Measurements from ENCODE around the gene MRPS7.
A peak's percentile ranks its signal among the peaks of the same experiment; 100 is the strongest.

The MRPS7 gene

DNA sequence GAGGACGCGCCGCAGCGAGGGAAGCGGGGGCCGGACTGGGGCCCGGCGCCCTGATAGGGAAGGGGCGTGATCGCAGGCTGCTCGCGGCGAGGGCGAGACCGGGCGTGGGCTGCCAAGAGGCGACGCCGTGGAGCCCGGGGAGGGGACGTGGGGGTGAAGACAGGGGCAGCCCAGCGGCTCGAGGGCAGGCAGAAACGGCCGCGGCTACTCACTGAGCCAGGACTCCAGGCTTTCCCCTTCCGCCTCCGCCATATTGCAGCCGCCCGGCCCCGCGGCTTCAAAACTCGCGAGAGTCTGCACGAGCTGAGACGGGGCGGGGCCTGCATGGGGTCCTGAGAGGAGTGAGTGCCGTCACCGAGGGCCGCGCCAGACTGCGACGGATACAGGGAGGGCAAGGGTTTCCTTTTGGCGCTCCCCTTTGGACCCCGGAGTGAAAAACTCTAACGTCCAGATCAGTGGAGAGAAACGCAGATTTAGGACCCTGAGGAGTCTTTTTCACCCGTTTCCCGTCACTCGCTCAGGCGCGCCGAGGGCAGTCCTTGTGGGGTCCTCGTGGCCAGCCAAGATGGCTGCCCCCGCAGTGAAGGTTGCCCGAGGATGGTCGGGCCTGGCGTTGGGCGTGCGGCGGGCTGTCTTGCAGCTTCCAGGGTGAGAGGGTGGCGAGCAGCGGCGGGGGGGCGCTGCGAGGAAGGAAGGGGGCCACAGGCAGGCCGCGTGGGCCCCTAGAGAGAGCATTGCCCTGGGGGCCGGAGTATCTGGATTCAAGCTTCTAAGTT, at the start of gene MRPS7, which contains the start of gene GGA3:
TSS of gene MRPS7 (plus strand) at position 544 of the 776 bp plus-strand sequence. CDS start at position 566, 22 bp downstream.
TSS of gene GGA3 (minus strand) at position 271 of the 776 bp plus-strand sequence. CDS start at position 252, 19 bp downstream.
- DNase-seq = peak; percentile 92

DNA sequence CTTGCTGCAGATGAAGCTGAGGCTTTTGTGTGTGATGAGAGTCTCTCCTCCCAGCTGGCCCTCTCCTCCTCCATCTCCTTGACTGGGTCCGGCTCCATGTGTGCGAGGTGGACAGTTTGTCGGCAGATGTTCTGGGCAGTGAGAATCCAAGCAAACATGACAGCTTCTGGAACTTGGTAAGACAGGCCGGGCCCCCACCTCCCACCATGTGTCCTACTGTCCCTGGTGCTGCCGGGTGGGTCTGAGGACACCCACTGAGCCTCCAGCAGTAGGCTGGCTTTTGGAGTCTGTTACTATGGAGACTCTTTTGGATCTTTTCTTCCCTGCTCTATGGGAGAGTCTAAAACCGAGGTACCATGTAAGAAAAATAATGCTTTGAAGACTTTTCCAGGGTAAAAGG, 43.5 kb upstream of the MRPS7 start:
- no peak for DNase-seq

DNA sequence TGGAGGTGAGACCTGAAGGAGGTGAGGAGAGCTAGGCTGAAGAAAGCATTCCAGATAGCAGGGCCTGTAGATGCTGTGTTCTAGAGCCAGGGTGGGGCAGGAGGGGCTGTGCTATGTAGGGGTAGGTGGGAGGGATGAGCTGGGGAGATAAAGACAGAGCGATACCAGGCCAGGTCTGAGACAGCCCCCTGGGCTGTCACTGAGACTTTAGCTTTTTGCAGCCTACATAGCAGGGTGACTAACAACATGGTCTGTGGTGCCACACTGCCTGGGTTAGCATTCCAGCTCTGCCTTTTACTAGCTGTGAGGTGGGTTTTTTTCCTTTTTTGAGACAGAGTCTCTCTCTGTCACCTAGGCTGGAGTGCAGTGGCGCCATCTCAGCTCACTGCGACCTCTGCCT, 41.9 kb upstream of the MRPS7 start:
- no peak for DNase-seq

DNA sequence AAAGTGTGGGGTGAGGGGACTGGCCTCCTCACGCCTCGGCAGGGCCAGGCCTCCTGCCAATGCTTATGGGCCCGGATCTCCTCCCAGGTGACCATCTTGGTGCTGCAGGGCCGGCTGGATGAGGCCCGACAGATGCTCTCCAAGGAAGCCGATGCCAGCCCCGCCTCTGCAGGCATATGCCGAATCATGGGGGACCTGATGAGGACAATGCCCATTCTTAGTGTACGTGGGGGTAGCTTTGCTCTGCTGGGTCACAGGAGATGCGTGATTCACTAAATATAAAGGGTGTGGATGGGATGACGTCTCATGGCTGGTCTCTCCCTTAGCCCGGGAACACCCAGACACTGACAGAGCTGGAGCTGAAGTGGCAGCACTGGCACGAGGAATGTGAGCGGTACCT, 36.7 kb upstream of the MRPS7 start:
- DNase-seq = no peak

DNA sequence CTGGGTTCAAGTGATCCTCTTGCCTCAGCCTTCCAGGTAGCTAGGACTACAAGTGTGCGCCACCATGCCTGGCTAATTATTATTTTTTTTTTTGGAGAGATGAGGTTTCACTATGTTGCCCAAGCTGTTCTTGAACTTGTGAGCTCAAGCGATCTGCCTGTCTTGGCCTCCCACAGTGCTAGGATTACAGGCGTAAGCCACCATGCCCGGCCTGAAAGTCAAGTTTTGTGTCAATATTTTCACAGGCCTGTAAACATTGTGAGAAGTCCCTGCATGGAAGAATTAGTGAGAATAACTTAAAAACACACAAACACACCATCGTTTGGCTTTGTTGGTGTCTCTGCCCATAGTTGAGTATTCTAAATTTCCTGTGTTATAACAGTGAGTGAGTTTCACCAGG, 34.0 kb upstream of the MRPS7 start:
- DNase-seq = no peak

GRCh38 chr17:75228305-75228704, 33.4 kb upstream of the MRPS7 start:
- DNase-seq = no peak

GRCh38 chr17:75228847-75229246, 32.8 kb upstream of the MRPS7 start:
- DNase-seq = no peak

DNA sequence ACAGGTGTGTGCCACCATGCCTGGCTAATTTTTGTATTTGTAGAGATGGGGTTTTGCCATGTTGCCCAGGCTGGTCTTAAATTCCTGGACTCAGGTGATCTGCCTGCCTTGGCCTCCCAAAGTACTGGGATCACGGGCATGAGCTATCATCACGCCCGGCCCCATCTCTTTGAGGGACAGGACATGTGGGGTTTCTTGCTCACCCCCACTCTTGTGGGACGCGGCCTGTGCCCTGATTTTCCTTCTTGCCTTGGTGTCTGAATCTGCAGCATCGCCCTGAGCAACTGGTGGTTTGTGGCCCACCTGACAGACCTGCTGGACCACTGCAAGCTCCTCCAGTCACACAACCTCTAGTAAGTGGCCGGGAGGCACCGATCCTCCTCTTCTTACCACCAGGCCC, 30.6 kb upstream of the MRPS7 start:
- no peak for DNase-seq

DNA sequence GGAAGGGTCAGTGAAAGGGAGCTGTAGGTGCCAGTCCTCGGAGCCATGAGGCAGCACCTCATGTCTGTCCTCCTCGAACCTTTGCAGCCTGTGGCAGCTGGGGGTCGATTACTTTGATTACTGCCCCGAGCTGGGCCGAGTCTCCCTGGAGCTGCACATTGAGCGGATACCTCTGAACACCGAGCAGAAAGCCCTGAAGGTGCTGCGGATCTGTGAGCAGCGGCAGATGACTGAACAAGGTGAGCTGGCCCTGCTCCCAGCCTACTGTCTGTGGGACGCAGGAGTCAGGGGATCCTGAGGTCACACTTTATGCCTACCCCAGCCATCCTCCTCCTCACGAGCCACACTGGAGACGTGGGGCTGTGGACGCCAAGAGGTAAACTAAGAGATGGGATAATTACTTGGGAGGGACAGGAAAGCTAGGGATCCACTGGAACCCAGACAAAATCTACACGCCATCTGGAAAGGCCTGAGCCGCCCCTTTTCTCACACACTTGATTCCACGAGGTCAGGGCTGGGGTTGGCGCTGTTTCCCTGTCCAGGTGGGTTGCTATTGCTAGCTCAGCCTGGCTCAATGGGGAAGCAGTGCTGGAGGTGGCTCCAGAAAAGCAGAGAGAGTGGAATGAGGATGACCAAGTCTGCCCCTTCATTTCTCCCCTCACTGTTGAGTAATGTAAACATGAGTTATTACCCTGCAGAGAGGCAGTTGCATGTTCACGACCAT, 29.8 kb upstream of the MRPS7 start:
- no peak for DNase-seq

GRCh38 chr17:75232786-75233185, 28.9 kb upstream of the MRPS7 start:
- no peak for DNase-seq

GRCh38 chr17:75237100-75238014, 24.3 kb upstream of the MRPS7 start:
- no peak for DNase-seq

DNA sequence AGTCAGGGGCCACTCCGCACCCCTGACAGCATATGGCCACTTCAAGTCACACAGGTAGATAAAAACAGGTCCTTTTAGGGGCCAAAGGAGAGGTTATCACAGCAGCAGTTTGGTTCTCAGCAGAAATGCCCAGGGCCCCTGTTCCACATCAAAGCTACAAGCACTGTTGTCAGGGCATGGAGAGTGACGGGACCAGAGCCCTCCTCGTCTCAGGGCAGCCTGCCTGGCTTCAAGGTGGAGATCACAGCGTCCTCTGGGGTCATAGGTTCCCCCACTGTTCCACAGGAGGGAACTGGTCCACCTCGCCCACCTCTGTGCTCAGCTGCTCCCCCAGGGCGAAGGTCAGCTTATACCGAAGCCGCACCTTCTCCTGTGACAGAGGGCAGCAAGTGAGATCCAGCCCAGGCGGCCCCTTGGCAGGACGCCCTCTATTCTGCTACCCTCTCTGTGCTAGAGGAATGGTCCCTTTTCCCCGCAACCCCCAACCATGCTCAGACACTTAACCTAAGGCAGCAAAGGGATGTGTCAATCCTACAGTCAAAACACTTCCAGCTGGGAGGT, 23.6 kb upstream of the MRPS7 start:
- no peak for DNase-seq

DNA sequence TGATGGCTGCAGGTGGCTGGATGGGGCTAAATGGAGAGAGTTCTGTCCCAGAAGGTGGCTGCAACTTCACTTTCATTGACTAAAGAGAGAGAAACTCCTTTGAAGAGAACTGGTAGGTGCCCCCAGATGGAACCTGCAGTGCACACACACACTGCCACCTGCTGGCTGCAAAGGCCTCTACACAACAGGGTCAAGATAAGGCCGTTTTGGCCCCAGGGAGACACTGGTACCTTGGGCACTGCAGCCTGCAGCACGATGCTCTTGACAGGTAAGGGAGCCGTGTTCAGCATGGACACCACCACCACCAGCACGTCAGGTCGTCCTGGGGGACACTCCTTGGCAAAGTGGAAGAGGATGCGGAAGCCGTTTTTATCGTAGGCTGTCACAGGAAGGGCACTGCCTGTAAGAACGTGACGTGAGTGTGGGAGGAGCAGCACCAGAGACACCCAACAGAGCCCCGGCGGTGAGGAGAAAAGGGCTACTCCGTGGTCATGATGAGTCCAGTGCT, 22.9 kb upstream of the MRPS7 start:
- DNase-seq = peak; percentile 11

DNA sequence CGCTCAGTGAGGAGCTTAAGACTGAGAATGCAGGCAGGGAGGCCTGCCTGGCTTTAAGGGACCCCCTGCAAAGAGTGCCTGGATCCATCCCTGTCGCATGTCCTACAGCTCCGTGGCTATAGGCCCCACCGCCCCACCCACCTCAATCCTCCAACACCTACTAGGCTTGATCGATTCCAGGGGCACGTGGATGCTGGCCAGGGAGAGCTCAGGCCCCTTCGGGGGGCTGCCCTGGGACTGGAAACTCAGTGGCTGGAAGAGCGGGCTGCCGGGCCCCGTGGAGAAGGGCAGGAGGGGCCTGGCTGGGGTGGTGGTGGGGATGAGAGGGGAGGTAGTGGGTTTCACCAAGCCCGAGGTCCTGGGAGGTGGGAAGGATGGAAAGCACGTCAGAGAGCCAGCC, 22.5 kb upstream of the MRPS7 start:
- DNase-seq = no peak

- no peak for DNase-seq
Measured at GRCh38 chr17:75239778-75240393, 21.8 kb upstream of the MRPS7 start.

- DNase-seq = no peak
Measured at GRCh38 chr17:75240394-75241142, 21.1 kb upstream of the MRPS7 start.

- no peak for DNase-seq
Measured at GRCh38 chr17:75241143-75241430, 20.6 kb upstream of the MRPS7 start.

- no peak for DNase-seq
Measured at GRCh38 chr17:75241502-75241901, 20.2 kb upstream of the MRPS7 start.

DNA sequence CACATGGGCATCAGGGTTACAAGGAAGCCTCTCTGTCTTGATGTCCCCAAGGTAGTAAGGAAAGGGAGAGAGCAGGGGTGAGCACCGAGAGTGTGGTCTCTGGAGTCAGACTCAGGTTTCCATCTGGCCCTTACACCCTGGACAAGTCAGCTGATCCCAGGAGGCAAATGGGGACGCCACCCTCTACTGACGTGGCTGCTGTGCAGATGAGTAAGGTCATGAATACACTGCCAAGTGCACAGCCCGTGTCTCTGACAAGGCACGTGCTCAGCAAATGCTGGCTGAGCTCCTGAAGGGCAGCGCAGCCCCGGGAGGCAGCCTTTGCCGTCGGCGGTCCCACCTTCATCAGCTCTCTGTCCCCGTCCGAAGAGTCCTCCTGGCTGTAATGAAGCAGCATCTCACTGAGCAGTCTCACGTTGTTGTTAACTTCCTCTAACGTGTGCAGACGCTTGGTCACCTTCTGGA, 19.7 kb upstream of the MRPS7 start:
- no peak for DNase-seq

DNA sequence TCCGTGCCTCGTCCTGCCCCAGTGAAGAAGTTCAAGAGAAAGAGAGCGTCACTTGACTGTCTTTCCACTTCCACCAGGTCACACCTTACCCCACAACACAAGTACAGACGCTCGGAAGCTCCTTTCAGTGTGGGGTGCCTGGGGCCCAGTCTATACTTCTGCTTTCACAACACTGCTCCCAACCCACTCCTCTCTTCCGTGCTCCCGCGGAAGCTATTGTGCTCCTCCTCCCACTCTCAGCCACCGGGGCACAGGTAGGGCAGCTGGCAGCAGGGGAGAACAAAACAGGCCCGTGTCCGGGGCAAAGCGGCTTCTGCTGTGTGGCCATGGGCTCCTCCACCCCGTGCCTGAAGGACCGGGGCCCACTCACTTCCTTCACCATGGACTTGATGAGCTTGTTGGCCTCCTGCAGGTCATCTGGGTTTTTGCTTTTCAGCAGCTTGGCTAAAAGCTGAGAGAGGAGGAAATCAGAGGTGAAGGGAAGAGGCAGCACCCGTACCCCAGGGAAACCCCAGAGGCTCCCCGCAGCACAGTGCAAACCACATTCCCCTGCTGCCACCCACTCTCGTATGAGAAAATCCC, 19.1 kb upstream of the MRPS7 start:
- DNase-seq = no peak
